IPS-18c (cell line): Measurements from ENCODE around the gene CALN1.
"Not testable (repeated sequence)": the region's sequence is repeated elsewhere in the genome, so short reads cannot be mapped to it uniquely, and the experiment has no call there.

Source experiments
- H3K4me3 ChIP-seq: 2 replicates; pipeline ENCODE4 v1.7.0; 2013; ENCODE audit warnings: low read depth, mild to moderate bottlenecking, low read length, moderate library complexity; ENCODE audit not compliant: insufficient read depth
- H3K9me3 ChIP-seq: one replicate; pipeline ENCODE4 v1.6.1; 2013; ENCODE audit warnings: mild to moderate bottlenecking, low read length, moderate library complexity; ENCODE audit not compliant: control insufficient read depth, insufficient read depth

Gene CALN1

DNA sequence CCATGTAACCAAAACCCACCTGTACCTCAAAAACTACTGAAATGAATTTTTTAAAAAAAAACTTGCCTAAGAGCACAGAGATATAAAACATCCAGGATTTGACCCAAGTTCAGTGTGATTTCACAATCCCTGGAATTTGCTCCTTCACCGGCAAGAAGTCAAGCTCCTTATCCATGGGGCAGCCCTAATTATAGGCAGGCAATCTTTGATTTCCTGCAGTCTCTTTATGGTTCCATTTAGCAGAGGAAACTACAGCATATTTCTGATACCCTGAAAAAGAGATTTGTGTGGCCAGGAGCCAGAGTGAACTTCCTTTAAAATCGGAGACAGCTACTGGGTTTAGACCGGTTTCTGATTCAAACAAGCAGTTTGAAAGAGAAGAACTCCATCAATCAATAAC is 154.1 kb downstream of the CALN1 start:
- no peak overlapping the region for H3K4me3 ChIP-seq
- H3K9me3 ChIP-seq = peaks cover 3% of the 10 kb centered on the region

DNA sequence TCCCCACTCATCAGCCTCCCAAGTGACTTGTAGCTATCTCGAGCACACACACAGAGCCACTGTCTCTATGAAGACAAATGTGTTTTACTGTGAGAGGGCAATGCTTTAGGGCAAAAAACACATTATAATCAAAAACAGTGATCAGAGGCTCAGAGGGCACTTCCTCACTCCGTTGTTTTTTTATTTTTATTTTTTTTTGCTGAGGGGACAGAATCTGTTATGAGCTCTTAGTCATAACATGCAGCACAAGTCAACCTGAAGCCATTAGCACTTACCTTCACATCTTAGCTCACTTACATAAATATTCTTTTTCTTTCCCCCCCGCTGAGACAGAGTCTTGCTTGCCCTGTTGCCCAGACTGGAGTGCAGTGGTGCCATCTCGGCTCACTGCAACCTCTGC is 157.7 kb downstream of the CALN1 start:
- Histone ChIP-seq H3K9me3 (no peaks in the 10 kb centered on the region), H3K4me3 (no peak overlapping the region)

DNA sequence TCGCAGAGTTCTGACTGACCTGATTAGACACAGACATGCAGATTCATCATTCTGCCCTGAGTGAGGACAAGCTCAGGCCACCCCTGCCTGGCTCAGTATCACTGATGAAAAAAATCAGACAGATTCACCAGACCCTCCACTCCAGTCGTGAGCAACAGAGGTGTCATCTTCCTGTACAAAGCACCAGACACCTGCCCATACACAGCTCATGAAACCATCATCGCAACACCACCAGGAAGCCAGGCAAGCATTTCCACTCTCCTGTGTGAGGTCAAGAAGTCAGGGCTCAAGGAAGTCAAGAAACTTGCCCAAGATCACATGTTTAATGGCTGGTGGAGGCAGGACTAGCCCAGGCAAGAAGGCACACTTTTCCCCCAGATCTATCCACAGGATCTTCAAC is 163.0 kb downstream of the CALN1 start:
- Histone ChIP-seq H3K4me3 (no peak overlapping the region), H3K9me3 (no peaks in the 10 kb centered on the region)

DNA sequence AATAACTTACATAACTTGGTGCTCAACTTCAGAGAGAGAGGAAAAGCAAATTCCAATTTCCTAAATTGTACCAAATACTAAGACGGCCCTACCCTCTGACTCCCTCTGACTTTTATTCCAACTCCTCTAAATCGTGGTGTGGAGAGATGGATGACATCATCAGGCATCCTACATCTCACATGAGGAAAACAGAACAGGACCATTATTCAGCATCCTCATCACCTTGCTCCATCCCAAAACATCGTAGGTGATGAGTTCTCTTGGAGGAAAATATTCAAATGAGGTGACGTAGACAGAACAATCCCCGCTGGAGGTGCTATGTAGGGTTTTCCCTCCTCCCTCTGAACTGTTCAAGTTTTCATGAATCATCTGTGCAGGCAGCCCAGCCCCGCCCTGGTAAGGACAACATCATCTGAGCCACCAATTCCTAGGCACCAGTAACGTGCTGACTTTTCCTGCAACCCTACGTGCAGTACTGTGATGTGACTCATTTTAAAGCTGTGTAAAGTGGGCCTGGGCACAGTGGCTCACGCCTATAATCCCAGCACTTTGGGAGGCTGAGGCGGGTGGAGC is 167.2 kb downstream of the CALN1 start:
- H3K4me3 ChIP-seq = no peak overlapping the region
- no peaks in the 10 kb centered on the region for H3K9me3 ChIP-seq

- Histone ChIP-seq H3K4me3 (no peak overlapping the region), H3K9me3 (no peaks in the 10 kb centered on the region)
Observed at GRCh38 chr7:72243329-72243728, 168.8 kb downstream of the CALN1 start.

- no peaks in the 10 kb centered on the region for H3K9me3 ChIP-seq
- H3K4me3 ChIP-seq = no peak overlapping the region
Observed at GRCh38 chr7:72235351-72235750, 176.8 kb downstream of the CALN1 start.

DNA sequence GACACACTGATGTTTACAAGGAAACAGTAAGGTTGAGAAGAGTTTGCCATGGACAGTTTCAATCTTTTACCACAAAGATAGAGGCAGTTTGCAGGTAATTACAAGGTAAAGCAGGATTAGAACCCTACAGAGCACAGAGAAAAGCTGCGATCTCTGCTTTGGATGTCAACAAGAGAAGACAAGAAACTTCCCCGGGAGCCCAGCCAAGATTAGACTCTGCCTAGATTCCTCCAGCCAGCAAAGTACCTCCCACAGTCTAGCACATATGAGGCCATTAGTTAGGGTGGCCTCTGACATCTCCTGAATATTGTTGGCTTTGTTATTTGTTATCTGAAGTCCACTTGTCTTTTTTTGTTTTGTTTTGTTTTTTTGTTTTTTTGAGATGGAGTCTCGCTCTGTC is 178.1 kb downstream of the CALN1 start:
- Histone ChIP-seq H3K4me3 (no peak overlapping the region), H3K9me3 (no peaks in the 10 kb centered on the region)

- Histone ChIP-seq H3K4me3 (no peak overlapping the region), H3K9me3 (no peaks in the 10 kb centered on the region)
Observed at GRCh38 chr7:72230281-72230680, 181.9 kb downstream of the CALN1 start.

DNA sequence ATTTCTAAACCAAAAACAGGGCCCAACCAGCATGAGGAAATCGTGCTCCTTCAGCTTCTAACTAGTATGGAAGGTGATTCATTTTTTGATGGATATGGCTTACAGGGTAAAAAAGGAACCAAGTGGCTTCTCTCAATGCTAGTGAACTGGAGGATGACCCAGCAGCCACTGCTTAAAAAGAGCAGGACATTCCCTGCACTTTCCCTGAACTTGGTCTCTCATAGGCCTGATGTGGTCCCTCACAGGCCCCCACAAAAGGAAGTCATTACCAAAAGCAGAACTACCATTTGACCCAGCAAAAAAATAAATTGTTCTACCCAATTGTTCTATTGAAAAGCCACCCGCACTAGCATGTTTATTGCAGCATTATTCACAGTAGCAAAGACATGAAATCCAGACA is 188.8 kb downstream of the CALN1 start:
- Histone ChIP-seq H3K4me3 (no peak overlapping the region), H3K9me3 (no peaks in the 10 kb centered on the region)

DNA sequence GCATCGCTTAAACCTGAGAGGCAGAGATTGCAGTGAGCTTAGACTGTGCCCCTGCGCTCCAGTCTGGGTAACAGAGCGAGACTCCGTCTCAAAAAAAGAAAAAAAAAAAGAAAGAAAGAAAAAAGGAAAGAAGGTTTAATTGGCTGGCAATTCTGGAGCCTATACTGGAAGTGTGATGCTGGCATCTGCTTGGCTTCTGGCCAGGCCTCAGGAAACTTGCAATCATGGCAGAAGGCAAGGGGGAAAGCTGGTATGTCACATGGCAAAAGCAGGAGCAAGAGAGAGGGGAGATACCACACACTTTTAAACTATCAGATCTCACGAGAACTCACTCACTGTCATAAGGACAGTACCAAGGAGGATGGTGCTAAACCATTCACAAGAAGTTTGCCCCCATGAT is 190.0 kb downstream of the CALN1 start:
- H3K9me3 ChIP-seq = no peaks in the 10 kb centered on the region
- no peak overlapping the region for H3K4me3 ChIP-seq

DNA sequence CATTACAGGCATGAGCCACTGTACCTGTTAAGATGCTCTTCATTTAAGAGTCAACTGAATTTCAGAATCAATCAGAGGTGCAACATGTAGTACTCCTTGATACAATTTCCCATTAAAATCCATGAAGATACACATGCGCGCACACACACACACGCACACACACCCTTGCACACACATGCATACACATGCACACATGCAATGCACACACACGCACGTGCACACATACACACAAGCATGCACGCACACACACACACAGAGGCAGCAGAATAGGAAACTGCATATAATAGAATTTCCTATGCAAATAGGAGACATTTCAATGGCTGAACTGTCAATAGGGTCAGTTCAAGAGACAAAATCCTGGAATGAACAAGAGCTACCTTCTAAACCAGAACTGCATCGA is 192.6 kb downstream of the CALN1 start:
- H3K9me3 ChIP-seq = no peaks in the 10 kb centered on the region
- H3K4me3 ChIP-seq = no peak overlapping the region

- no peak overlapping the region for H3K4me3 ChIP-seq
- no peaks in the 10 kb centered on the region for H3K9me3 ChIP-seq
Observed at GRCh38 chr7:72217151-72217550, 195.0 kb downstream of the CALN1 start.

DNA sequence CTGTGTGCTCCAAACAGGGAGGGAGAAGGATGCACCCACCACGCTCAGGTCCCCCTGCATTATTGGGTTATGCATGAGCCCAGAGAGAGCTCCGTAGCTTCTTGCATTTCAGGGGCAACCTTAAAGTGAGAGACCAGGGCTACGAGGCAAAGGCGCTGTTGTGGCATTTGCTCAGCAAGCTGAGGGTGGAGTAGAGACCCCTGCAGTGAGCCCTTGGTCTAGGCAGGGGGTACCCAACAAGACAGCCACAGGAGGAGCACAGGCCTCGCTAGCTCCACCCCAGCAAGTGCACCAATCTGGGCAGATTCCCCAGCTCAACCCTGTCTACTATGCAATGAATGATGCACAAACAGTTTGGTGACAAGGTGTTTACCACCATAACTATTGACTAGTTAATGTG is 198.4 kb downstream of the CALN1 start:
- H3K9me3 ChIP-seq = no peaks in the 10 kb centered on the region
- no peak overlapping the region for H3K4me3 ChIP-seq

DNA sequence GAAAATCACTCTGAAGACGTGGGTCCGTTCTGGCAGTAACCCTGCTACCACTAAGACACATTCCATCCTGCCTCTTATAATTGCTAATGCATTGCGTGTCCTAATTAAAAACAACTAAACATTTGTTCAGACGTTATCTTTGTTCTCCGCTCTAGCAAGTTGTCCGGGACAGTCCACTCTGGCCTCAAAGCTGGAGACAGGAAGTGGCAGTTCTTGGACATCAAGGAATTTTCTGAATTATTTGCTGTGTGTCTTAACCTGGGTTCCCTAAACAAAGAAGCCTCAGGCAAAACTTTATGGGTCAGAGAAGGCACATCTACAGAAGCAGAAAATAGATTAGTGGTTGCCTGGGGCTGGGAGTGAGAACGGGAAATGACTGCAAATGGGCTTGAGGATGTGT is 199.1 kb downstream of the CALN1 start:
- no peaks in the 10 kb centered on the region for H3K9me3 ChIP-seq
- H3K4me3 ChIP-seq = no peak overlapping the region

- Histone ChIP-seq H3K9me3 (no peaks in the 10 kb centered on the region), H3K4me3 (no peak overlapping the region)
Observed at GRCh38 chr7:72211175-72211574, 201.0 kb downstream of the CALN1 start.

DNA sequence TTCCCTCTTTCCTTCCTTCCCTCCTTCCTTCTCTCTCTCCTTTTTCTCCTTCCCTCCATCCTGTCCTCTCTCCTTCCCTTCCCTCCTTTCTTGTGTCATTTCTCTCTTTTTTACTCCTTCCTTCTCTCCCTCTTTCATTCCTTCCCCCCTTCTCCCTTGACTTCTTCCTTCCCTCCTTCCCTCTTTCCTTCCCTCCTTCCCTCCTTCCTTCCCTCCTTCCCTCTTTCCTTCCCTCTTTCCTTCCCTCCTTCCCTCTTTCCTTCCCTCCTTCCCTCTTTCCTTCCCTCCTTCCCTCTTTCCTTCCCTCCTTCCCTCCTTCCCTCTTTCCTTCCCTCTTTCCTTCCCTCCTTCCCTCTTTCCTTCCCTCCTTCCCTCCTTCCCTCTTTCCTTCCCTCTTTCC is 203.1 kb downstream of the CALN1 start:
- not testable (repeated sequence) for H3K4me3 ChIP-seq, H3K9me3 ChIP-seq

GRCh38 chr7:72196176-72196575 is 216.0 kb downstream of the CALN1 start:
- Histone ChIP-seq H3K9me3 (no peaks in the 10 kb centered on the region), H3K4me3 (no peak overlapping the region)

- Histone ChIP-seq H3K9me3 (no peaks in the 10 kb centered on the region), H3K4me3 (no peak overlapping the region)
Observed at GRCh38 chr7:72190919-72191318, 221.2 kb downstream of the CALN1 start.

DNA sequence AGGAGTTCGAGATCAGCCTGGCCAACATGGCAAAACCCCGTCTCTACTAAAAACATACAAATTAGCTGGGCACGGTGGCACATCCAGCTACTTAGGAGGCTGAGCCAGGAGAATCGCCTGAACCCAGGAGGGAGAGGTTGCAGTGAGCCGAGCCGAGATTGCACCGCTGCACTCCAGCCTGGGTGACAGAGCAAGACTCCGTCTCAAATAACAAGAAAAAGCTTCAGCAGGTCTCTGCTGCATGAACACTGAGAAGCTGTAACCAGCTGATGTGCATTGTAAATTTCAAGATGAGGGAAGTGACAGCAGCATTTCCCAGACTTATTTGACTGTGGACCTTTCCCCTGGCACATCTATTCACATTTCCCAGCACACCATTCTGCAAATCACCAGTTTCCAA is 222.0 kb downstream of the CALN1 start:
- Histone ChIP-seq H3K4me3 (no peak overlapping the region), H3K9me3 (no peaks in the 10 kb centered on the region)
